Fibroblast of the aortic adventitia (primary cell): Measurements from ENCODE around the gene SULT1C2. TPM values are rescaled to one million over a fixed set of nuclear protein-coding genes. Genes with fewer than 3 reads are reported as not detected.

ENCODE experiments used
- DNase-seq: peaks from one replicate; pipeline ENCODE4 v3.0.0-alpha.2; 2010; ENCODE audit warnings: low read depth
- H3K4me3 ChIP-seq: 2 replicates; pipeline ENCODE4 v1.5.1; 2011; ENCODE audit warnings: low read depth, mild to moderate bottlenecking, control low read depth, low read length, moderate library complexity
- total RNA-seq: library from RNA; depleted of rRNA; stranded (reverse); fragments of >200 nt; gene quantifications from 2 replicates; pipeline ENCODE4 v1.2.3, GENCODE V29; 2012; ENCODE audit warnings: low replicate concordance
- TF ChIP-seq, protein P1 (sequence below): IDR thresholded peaks from 2 replicates; pipeline ENCODE4 v1.5.1; 2011; ENCODE audit warnings: mild to moderate bottlenecking, low read length, control low read depth, inconsistent platforms; ENCODE audit not compliant: insufficient read depth

The SULT1C2 gene
- total RNA-seq, 1 donor = 0.27 TPM

DNA sequence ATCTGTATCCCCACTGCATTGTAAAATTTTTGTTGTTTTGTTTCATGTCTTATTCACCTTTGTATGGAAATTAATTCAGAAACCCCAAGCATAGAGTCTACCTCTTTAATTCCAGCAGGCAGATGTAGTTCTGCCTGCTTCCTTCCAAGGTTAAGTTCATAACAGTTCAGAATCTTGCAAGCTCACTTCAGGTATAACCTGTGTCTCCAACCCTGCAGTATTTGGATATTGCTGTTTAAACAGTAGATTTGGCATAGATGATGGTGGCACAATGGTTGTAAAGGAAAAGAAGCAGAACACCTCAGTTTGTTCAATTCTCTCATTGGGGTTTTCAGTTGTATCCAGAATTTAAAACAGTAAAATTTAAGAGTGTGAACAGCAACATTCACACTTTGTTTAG, 21.2 kb downstream of the SULT1C2 start:
- H3K4me3 ChIP-seq = no peak overlapping the region
- TF ChIP-seq, protein P1, sequence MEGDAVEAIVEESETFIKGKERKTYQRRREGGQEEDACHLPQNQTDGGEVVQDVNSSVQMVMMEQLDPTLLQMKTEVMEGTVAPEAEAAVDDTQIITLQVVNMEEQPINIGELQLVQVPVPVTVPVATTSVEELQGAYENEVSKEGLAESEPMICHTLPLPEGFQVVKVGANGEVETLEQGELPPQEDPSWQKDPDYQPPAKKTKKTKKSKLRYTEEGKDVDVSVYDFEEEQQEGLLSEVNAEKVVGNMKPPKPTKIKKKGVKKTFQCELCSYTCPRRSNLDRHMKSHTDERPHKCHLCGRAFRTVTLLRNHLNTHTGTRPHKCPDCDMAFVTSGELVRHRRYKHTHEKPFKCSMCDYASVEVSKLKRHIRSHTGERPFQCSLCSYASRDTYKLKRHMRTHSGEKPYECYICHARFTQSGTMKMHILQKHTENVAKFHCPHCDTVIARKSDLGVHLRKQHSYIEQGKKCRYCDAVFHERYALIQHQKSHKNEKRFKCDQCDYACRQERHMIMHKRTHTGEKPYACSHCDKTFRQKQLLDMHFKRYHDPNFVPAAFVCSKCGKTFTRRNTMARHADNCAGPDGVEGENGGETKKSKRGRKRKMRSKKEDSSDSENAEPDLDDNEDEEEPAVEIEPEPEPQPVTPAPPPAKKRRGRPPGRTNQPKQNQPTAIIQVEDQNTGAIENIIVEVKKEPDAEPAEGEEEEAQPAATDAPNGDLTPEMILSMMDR = no peak
- DNase-seq = no peak

DNA sequence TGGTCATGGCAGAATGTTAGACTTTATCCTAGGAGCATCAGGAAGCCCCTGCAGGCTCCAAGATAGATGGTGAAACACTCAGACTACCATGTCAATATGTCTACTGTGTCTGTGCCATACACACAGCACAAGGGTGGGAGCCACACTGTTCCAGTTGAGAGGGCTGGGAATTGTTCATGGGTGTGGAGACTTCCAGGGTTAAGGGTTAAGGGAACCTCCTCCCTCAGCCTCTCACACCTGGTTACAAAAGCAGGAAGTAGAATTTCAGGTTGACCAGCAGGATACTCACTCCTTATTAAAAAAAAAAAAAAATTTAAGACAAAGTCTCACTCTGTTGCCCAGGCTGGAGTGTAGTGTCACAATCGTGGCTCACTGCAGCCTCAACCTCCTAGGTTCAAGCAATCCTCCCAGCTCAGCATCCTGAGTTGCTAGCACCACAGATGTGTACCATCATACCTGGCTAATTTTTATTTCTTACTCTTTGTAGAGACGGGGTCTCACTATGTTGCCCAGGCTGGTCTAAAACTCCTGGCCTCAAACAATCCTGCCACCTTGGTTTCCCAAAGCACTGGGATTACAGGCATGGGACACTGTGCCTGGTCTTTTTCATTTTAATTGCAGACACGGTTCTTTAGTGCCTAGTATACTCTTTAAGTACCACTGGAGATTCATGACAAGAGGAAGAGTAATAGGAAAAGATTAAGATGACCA, 26.0 kb downstream of the SULT1C2 start:
- no peak for DNase-seq
- no peak overlapping the region for H3K4me3 ChIP-seq
- TF ChIP-seq, protein P1 = no peak

DNA sequence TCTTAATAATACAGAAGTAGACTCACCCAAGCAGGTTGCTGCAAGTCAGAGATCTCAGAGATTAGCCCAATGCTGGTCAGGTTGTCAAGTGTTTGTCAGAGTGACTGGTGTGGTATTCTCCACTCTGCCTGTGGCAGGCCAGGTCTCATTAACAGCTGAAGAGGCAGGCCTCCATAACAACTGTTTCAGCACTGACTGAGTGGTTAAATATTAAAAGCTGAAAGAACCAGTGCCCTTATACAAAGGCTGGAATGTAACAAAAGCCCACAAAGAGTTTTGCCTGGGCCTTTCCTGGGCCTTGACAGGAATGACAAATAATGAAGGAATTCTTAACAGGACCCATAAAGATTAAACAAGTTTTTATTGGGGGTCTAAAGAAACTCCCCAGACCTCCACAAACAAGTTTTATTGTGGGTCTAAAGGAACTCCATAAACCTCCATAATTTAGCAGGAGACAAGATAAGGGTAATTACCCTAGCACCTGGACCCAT, 26.8 kb downstream of the SULT1C2 start:
- H3K4me3 ChIP-seq = no peak overlapping the region
- TF ChIP-seq, protein P1 = no peak
- no peak for DNase-seq

DNA sequence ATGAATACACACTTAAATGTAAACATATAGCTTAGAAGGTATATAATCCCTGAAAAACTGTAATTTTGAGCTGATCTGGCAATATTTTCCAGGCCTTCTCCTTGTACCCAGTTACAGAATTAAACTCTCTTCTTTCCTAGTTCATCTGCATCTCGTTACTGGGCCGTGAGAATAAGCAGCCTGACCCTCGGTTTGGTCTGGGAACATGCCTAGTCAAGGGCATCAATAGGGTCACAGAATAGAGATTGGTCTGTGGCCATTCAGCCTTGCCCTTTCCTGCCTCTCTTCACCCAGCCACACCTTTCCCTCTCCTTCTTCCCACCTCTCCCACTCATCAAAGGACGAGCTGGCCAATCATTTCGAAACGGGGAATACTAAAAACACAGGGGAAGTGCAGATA, 27.3 kb downstream of the SULT1C2 start:
- no peak overlapping the region for H3K4me3 ChIP-seq
- no peak for DNase-seq
- TF ChIP-seq, protein P1 = no peak

DNA sequence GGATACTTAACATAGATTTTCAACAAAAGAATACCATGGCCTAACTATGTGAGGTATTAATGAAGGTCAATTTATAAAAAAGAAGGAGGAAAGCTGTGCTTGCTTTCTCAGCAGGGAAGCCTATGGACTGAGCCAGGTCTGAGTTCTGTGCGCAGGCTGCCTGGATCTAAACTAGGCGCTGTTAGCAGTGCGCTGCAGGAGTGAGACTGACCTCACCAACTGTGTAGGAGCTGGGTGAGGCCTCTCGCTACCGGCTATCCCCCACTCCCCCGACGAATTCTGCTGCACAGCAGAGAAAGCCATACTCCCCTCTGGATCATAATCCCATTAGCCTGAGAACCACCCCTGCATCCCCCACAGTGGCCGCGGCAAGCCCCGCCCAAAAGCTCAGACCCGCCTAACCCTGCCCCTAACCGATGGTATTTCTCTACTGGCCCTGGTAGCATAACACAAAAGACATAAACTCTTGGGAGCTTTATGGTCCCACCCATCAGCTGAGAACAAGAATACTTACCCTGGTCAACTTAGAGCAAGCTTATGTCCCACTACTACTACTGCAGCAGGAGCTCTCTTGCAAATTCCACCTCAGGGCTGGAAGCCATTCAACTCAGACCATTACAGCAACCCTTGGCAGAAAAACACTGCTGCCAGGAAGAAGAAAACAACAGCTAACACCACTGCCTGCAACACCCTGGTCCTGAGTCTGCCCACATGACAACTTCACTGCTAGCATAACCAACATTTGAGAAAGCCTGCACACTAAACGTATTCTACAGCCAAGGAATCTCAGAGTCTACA, 28.0 kb downstream of the SULT1C2 start:
- TF ChIP-seq, protein P1 = no peak
- no peak overlapping the region for H3K4me3 ChIP-seq
- DNase-seq = peak; percentile 27

DNA sequence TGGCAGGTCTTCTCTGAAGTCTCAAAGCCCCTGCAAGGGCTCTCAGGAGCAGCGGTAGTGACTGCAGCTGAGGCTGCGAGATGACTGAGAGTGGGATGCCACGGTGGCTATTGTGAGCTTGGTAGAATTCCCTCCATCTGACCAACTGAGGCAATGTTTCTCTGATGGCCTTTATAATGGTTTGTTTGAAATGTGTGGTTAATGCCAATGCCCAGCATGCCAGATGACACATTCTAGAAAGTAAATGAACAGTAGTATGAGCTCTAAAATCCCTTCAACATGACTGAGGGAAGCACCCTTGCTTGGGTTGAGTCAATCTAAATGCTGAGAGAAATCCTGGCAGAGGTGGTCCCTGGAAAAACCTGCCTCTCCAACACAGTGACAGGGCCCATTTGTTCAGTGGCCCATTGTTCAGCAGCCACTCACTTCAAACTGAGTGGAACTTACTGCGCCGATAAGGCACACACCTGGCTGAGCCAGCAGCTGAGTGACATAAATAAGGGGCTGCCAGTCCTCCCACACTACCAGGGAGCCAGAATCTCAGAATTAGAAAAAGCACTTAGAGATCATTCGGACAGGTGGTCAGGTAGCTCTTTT, 31.7 kb downstream of the SULT1C2 start:
- no peak overlapping the region for H3K4me3 ChIP-seq
- TF ChIP-seq, protein P1 = no peak
- DNase-seq = no peak
